Keratinocyte (primary cell): Measurements from ENCODE around the gene C1orf122. TPM values are rescaled to one million over a fixed set of nuclear protein-coding genes. Genes with fewer than 3 reads are reported as not detected.

ENCODE experiments used
- DNase-seq: peaks from one replicate; pipeline ENCODE4 v3.0.0-alpha.2; 2011; ENCODE audit warnings: low read depth, missing footprints, low spot score
- FAIRE-seq: peaks from 2 replicates; lab custom pipeline; 2011; peaks lifted over from hg19 to GRCh38; lab: Jason Lieb, UNC
- H2AFZ ChIP-seq: 2 replicates; pipeline ENCODE4 v1.6.0; 2012; ENCODE audit warnings: low read length, control low read depth, inconsistent platforms; ENCODE audit not compliant: control insufficient read depth
- H3K27ac ChIP-seq: 2 replicates; pipeline ENCODE4 v1.5.1; 2011; ENCODE audit warnings: low read length; ENCODE audit not compliant: control insufficient read depth, insufficient read depth
- H3K27me3 ChIP-seq: 3 replicates; pipeline ENCODE4 v1.6.0; 2011; ENCODE audit warnings: low read length; ENCODE audit not compliant: control insufficient read depth, insufficient read depth; ENCODE audit errors: extremely low read depth
- H3K36me3 ChIP-seq, 2 experiments: 2 replicates in 1 of 2; 3 replicates in 1 of 2; pipeline ENCODE4 v1.5.1; 2011; ENCODE audit warnings: low read length in 2 of 2, mild to moderate bottlenecking in 1 of 2; ENCODE audit not compliant: control insufficient read depth in 2 of 2, insufficient read depth in 2 of 2; ENCODE audit errors: extremely low read depth in 1 of 2
- H3K4me1 ChIP-seq: 3 replicates; pipeline ENCODE4 v1.5.1; 2011; ENCODE audit warnings: low read length; ENCODE audit not compliant: control insufficient read depth, insufficient read depth; ENCODE audit errors: extremely low read depth
- H3K4me2 ChIP-seq: 3 replicates; pipeline ENCODE4 v1.6.0; 2011; ENCODE audit warnings: low read depth, low read length; ENCODE audit not compliant: control insufficient read depth, insufficient read depth; ENCODE audit errors: extremely low read depth
- H3K4me3 ChIP-seq, 3 experiments: fragments of 200-600 bp in 1 of 3; sonication (generic) in 1 of 3; 2 replicates in 2 of 3; 3 replicates in 1 of 3; pipeline ENCODE4 v1.5.1; 2011 to 2016; ENCODE audit warnings: low read length in 3 of 3, mild to moderate bottlenecking in 3 of 3, control low read depth in 2 of 3, inconsistent platforms in 1 of 3, low read depth in 1 of 3, mixed read lengths in 1 of 3, mixed run types in 1 of 3, moderate library complexity in 1 of 3; ENCODE audit not compliant: control insufficient read depth in 2 of 3, insufficient read depth in 2 of 3; ENCODE audit errors: extremely low read depth in 1 of 3
- H3K79me2 ChIP-seq: 2 replicates; pipeline ENCODE4 v1.6.0; 2012; ENCODE audit warnings: low read length; ENCODE audit not compliant: control insufficient read depth, insufficient read depth
- H3K9ac ChIP-seq: 3 replicates; pipeline ENCODE4 v1.6.0; 2011; ENCODE audit warnings: low read length; ENCODE audit not compliant: control insufficient read depth, insufficient read depth; ENCODE audit errors: extremely low read depth
- H3K9me1 ChIP-seq: 3 replicates; pipeline ENCODE4 v1.6.0; 2011; ENCODE audit warnings: low read length; ENCODE audit not compliant: control insufficient read depth, insufficient read depth; ENCODE audit errors: extremely low read depth
- H3K9me3 ChIP-seq: 2 replicates; pipeline ENCODE4 v1.5.1; 2012; ENCODE audit warnings: low read depth, low read length; ENCODE audit not compliant: control insufficient read depth
- H4K20me1 ChIP-seq: 3 replicates; pipeline ENCODE4 v1.6.0; 2011; ENCODE audit warnings: low read length; ENCODE audit not compliant: control insufficient read depth, insufficient read depth; ENCODE audit errors: extremely low read depth
- EZH2 ChIP-seq: IDR thresholded peaks from one replicate; pipeline ENCODE4 v1.6.1; 2012; ENCODE audit warnings: inconsistent platforms, mild to moderate bottlenecking, low read length, moderate library complexity
- dilution Hi-C: fragments of 300-500 bp; cut with MboI; formaldehyde crosslinking; loops from one replicate; pipeline ENCODE4 v1.7.0; 2020; ENCODE audit warnings: low sequenced_read_pairs; ENCODE audit not compliant: extremely low pct_ligation_motif_present
- polyA plus RNA-seq, 5 experiments: library from polyadenylated mRNA; depleted of rRNA in 3 of 5; stranded (reverse) in 3 of 5; stranded (forward) in 1 of 5; unstranded in 1 of 5; fragments of >200 nt; gene quantifications; 1 replicate in 1 of 5; 2 replicates in 3 of 5; 3 replicates in 1 of 5; pipeline versions ENCODE4 v1.2.1 to v1.2.3, GENCODE V29; 2011 to 2012; ENCODE audit warnings: missing spikeins in 2 of 5, low read depth in 1 of 5, low replicate concordance in 1 of 5
- TF ChIP-seq, protein P1 (sequence below), 3 experiments: IDR thresholded peaks in 1 of 3; conservative IDR thresholded peaks in 1 of 3; optimal IDR thresholded peaks in 1 of 3; 2 replicates in 2 of 3; 3 replicates in 1 of 3; pipeline versions ENCODE3 to v1.5.1; 2011; ENCODE audit warnings: low read length in 3 of 3, mild to moderate bottlenecking in 3 of 3, moderate library complexity in 2 of 3, control low read depth in 1 of 3, inconsistent platforms in 1 of 3; ENCODE audit not compliant: insufficient read depth in 2 of 3; ENCODE audit errors: extremely low read depth in 1 of 3

The C1orf122 gene
- polyA plus RNA-seq, 1 donor (not counting 4 experiments of a cell fraction or from before 2014, with no cell fraction given), result 25.8 TPM

DNA sequence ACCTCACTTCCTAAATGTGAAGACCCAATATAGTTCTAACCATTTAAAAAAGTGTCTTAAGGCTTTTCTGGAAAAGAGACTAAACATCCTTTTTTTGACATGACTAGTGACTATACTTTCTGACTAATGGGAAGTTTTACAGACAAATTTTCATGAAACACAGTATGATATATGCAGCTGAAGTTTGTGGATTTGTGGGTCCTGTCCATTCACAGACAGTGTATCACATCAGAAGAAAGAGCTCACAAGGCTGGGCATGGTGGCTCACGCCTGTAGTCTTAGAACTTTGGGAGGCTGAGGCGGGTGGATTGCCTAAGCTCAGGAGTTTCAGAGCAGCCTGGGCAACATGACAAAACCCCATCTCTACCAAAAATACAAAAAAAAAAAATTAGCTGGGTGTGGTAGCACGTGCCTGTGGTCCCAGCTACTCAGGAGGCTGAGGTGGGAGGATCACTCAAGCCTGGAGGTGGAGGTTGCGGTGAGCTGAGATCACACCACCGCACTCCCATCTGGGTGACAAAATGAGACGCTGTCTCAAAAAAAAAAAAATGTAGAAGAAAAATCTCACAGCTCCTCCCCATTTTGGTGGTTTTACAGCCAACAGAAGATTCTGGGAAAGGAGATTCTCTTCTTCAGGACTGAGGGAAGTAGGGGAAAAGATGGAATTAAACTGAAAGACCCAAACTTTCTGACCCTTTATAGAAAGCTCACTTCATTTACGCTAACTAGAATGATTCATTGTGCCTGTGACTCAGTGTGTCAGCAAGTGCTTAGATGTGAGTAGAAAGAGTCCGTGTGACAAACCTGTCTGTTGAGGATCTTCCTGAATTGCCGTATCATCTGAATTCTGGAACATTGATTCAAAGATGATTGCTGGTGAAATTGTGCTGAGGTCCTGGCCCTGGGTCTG lies 15.6 kb downstream of the C1orf122 start:
- DNase-seq (no peak), FAIRE-seq (no peak)
- Histone ChIP-seq H3K27ac (no peak overlapping the region), H3K4me2 (no peak overlapping the region), H3K9me3 (no peaks in the 10 kb centered on the region), H3K36me3 (peaks cover 24 to 28% of the 10 kb centered on the region in 2 experiments), H3K79me2 (no peaks in the 10 kb centered on the region), H3K9ac (no peak overlapping the region), H3K27me3 (no peaks in the 10 kb centered on the region), H3K4me3 (no peak overlapping the region), H2AFZ (no peak overlapping the region), H3K4me1 (no peaks in the 10 kb centered on the region), H3K9me1 (no peaks in the 10 kb centered on the region), H4K20me1 (no peaks in the 10 kb centered on the region)
- TF ChIP-seq EZH2, result no peak
- TF ChIP-seq, protein P1, sequence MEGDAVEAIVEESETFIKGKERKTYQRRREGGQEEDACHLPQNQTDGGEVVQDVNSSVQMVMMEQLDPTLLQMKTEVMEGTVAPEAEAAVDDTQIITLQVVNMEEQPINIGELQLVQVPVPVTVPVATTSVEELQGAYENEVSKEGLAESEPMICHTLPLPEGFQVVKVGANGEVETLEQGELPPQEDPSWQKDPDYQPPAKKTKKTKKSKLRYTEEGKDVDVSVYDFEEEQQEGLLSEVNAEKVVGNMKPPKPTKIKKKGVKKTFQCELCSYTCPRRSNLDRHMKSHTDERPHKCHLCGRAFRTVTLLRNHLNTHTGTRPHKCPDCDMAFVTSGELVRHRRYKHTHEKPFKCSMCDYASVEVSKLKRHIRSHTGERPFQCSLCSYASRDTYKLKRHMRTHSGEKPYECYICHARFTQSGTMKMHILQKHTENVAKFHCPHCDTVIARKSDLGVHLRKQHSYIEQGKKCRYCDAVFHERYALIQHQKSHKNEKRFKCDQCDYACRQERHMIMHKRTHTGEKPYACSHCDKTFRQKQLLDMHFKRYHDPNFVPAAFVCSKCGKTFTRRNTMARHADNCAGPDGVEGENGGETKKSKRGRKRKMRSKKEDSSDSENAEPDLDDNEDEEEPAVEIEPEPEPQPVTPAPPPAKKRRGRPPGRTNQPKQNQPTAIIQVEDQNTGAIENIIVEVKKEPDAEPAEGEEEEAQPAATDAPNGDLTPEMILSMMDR (optimal IDR thresholded peaks at IDR 0.05 in 1 of 3, IDR thresholded peaks at IDR 0.05 in 1 of 3, conservative IDR thresholded peaks at IDR 0.05 in 1 of 3; ENCODE audit: extremely low read depth in 1 of 3, insufficient read depth in 2 of 3, low read length in 3 of 3), result no peak
- dilution Hi-C loops, result no loop called here

DNA sequence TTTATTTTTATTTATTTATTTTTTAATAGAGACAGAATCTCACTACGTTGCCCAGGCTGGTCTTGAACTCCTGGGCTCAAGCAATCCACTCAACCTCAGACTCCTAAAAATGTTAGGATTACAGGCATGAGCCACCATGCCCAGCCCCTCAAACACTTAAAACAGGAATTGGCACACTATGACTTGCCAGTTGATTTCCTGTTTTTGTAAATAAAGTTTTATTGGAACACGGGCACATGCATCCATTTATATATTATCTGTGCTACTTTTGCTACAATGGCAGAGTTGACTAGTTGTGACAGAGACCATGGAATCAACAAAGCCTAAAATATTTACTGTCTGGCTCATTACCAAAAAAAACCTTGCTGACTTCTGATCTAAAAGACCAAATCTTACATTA lies 16.4 kb downstream of the C1orf122 start:
- no peak overlapping the region for H3K27ac ChIP-seq
- DNase-seq (no peak), FAIRE-seq (no peak)
- peaks cover 26 to 28% of the 10 kb centered on the region in 2 experiments for H3K36me3 ChIP-seq
- no peak overlapping the region for H3K4me2 ChIP-seq
- H3K9me3 ChIP-seq, result no peaks in the 10 kb centered on the region
- H3K4me3 ChIP-seq, result no peak overlapping the region
- no peaks in the 10 kb centered on the region for H4K20me1 ChIP-seq
- dilution Hi-C loops, result no loop called here
- H3K4me1 ChIP-seq, result peaks cover 5% of the 10 kb centered on the region
- no peak overlapping the region for H3K9ac ChIP-seq
- H3K9me1 ChIP-seq, result no peaks in the 10 kb centered on the region
- no peak overlapping the region for H2AFZ ChIP-seq
- H3K79me2 ChIP-seq, result no peaks in the 10 kb centered on the region
- no peak for TF ChIP-seq EZH2
- TF ChIP-seq, protein P1 (optimal IDR thresholded peaks at IDR 0.05 in 1 of 3, IDR thresholded peaks at IDR 0.05 in 1 of 3, conservative IDR thresholded peaks at IDR 0.05 in 1 of 3; ENCODE audit: extremely low read depth in 1 of 3, insufficient read depth in 2 of 3, low read length in 3 of 3), result no peak
- H3K27me3 ChIP-seq, result no peaks in the 10 kb centered on the region
